ENCODE measurements around the gene SCYGR6.

The SCYGR6 gene

GRCh38 chr2:227703961-227704360 is 20.6 kb downstream of the SCYGR6 start:
- H3K36me3 Mint-ChIP-seq (ENCODE audit: low read depth) = peaks cover 5% of the 10 kb centered on the region
- no peak for TF ChIP-seq CTCF (IDR thresholded peaks at IDR 0.05; ENCODE audit: unreplicated experiment in 3 of 3)
- H3K27me3 Mint-ChIP-seq (ENCODE audit: low read depth) = no peaks in the 10 kb centered on the region
- H3K27ac Mint-ChIP-seq = no peak overlapping the region
- no peak overlapping the region for H3K4me3 Mint-ChIP-seq
- no peaks in the 10 kb centered on the region for H3K4me1 Mint-ChIP-seq
- H3K9me3 Mint-ChIP-seq = no peaks in the 10 kb centered on the region

GRCh38 chr2:227703280-227703732 is 21.3 kb downstream of the SCYGR6 start:
- no peak for TF ChIP-seq CTCF (IDR thresholded peaks at IDR 0.05; ENCODE audit: unreplicated experiment in 3 of 3)
- no peaks in the 10 kb centered on the region for H3K4me1 Mint-ChIP-seq

GRCh38 chr2:227701556-227701955 is 23.0 kb downstream of the SCYGR6 start:
- no peak overlapping the region for H3K27ac Mint-ChIP-seq
- no peak overlapping the region for H3K4me3 Mint-ChIP-seq
- no peaks in the 10 kb centered on the region for H3K27me3 Mint-ChIP-seq (ENCODE audit: low read depth)
- TF ChIP-seq CTCF (IDR thresholded peaks at IDR 0.05; ENCODE audit: unreplicated experiment in 3 of 3) = no peak
- peaks cover 5% of the 10 kb centered on the region for H3K36me3 Mint-ChIP-seq (ENCODE audit: low read depth)
- no peaks in the 10 kb centered on the region for H3K4me1 Mint-ChIP-seq
- no peaks in the 10 kb centered on the region for H3K9me3 Mint-ChIP-seq

More at GRCh38 chr2:227703280-227703732, 21.3 kb downstream of the SCYGR6 start:
- H3K27ac Mint-ChIP-seq = no peak overlapping the region
- H3K27me3 Mint-ChIP-seq (ENCODE audit: low read depth) = no peaks in the 10 kb centered on the region
- peaks cover 5% of the 10 kb centered on the region for H3K36me3 Mint-ChIP-seq (ENCODE audit: low read depth)
- no peak overlapping the region for H3K4me3 Mint-ChIP-seq
- H3K9me3 Mint-ChIP-seq = no peaks in the 10 kb centered on the region

- Mint-ChIP-seq H3K27ac (no peak overlapping the region), H3K36me3 (ENCODE audit: low read depth) (peaks cover 5% of the 10 kb centered on the region), H3K4me1 (no peaks in the 10 kb centered on the region), H3K4me3 (no peak overlapping the region), H3K27me3 (ENCODE audit: low read depth) (no peaks in the 10 kb centered on the region), H3K9me3 (no peaks in the 10 kb centered on the region)
- TF ChIP-seq CTCF (IDR thresholded peaks at IDR 0.05; ENCODE audit: unreplicated experiment in 3 of 3) = no peak
These were observed 27.4 kb downstream of the SCYGR6 start for GRCh38 chr2:227696990-227697679.

- Mint-ChIP-seq H3K4me1 (no peaks in the 10 kb centered on the region), H3K9me3 (no peaks in the 10 kb centered on the region), H3K4me3 (no peak overlapping the region), H3K27ac (no peak overlapping the region), H3K36me3 (ENCODE audit: low read depth) (no peaks in the 10 kb centered on the region), H3K27me3 (ENCODE audit: low read depth) (peaks cover 3% of the 10 kb centered on the region)
- TF ChIP-seq CTCF (IDR thresholded peaks at IDR 0.05; ENCODE audit: unreplicated experiment in 3 of 3) = no peak
These were observed 37.4 kb downstream of the SCYGR6 start for GRCh38 chr2:227687189-227687588.

GRCh38 chr2:227684258-227684657 is 40.3 kb downstream of the SCYGR6 start:
- Mint-ChIP-seq H3K9me3 (no peaks in the 10 kb centered on the region), H3K4me1 (no peaks in the 10 kb centered on the region), H3K4me3 (no peak overlapping the region), H3K27me3 (ENCODE audit: low read depth) (peaks cover 3% of the 10 kb centered on the region), H3K27ac (no peak overlapping the region), H3K36me3 (ENCODE audit: low read depth) (no peaks in the 10 kb centered on the region)
- TF ChIP-seq CTCF (IDR thresholded peaks at IDR 0.05; ENCODE audit: unreplicated experiment in 3 of 3) = no peak
